ENCODE data around the gene HIPK2. TPM values are rescaled to one million over a fixed set of nuclear protein-coding genes. Genes with fewer than 3 reads are reported as not detected.
A peak's percentile ranks its signal among the peaks of the same experiment; 100 is the strongest.

The HIPK2 gene
- total and polyA plus RNA-seq, 7 donors, result 18.1 to 166 (median 78.5) TPM

- Histone ChIP-seq H3K4me3 (peak overlapping the region; percentile 91), H3K4me1 (peaks cover 33% of the 10 kb centered on the region), H3K27me3 (ENCODE audit: insufficient read depth in 3 of 3, low read length in 2 of 3) (no peaks in the 10 kb centered on the region), H3K9me3 (no peaks in the 10 kb centered on the region), H3K36me3 (ENCODE audit: insufficient read depth in 1 of 2, low read depth in 1 of 2) (peaks cover 0 to 11% of the 10 kb centered on the region in 2 donors), H3K27ac (peak overlapping the region; percentile 93)
- ATAC-seq (peak in 3 of 4 donors; percentile 11 to 16 (median 13)), DNase-seq (peak; percentile 51 to 69)
- intact Hi-C loops (cut with DNase I), result loop anchor here (5.0 to 10.0 kb wide), 4 partner anchors 35 to 227 kb away; no protein-coding TSS in a partner anchor
- 0 to 1% (median 0%) methylated on average over 39 to 101 of the region's 102 CpGs for WGBS, 3 donors
- TF ChIP-seq CTCF (IDR thresholded peaks at IDR 0.05), result no peak
These were observed 486 bp downstream of the HIPK2 start for GRCh38 chr7:139777133-139777891.

GRCh38 chr7:139776486-139777132 lies 1.2 kb downstream of the HIPK2 start:
- no peak for TF ChIP-seq CTCF (IDR thresholded peaks at IDR 0.05)
- peak overlapping the region; percentile 91 for H3K4me3 ChIP-seq
- H3K27ac ChIP-seq, result peak overlapping the region; percentile 93
- H3K36me3 ChIP-seq (ENCODE audit: insufficient read depth in 1 of 2, low read depth in 1 of 2), result peaks cover 0 to 11% of the 10 kb centered on the region in 2 donors
- 0 to 1% (median 1%) methylated on average over 26 of the region's 26 CpGs for WGBS, 3 donors
- no peak for DNase-seq
- intact Hi-C loops (cut with DNase I), result loop anchor here (5.0 to 10.0 kb wide), 4 partner anchors 34 to 228 kb away; no protein-coding TSS in a partner anchor
- ATAC-seq, result peak in 3 of 4 donors; percentile 7 to 49 (median 16)
- H3K9me3 ChIP-seq, result no peaks in the 10 kb centered on the region
- peaks cover 39% of the 10 kb centered on the region for H3K4me1 ChIP-seq
- no peaks in the 10 kb centered on the region for H3K27me3 ChIP-seq (ENCODE audit: insufficient read depth in 3 of 3, low read length in 2 of 3)

- Histone ChIP-seq H3K36me3 (ENCODE audit: insufficient read depth in 1 of 2, low read depth in 1 of 2) (peaks cover 0 to 11% of the 10 kb centered on the region in 2 donors), H3K27ac (peak overlapping the region; percentile 93), H3K4me3 (peak overlapping the region; percentile 91), H3K4me1 (peaks cover 46% of the 10 kb centered on the region), H3K9me3 (no peaks in the 10 kb centered on the region), H3K27me3 (ENCODE audit: insufficient read depth in 3 of 3, low read length in 2 of 3) (no peaks in the 10 kb centered on the region)
- WGBS, 3 donors, result 0 to 2% (median 1%) methylated on average over 11 of the region's 11 CpGs
- DNase-seq, result peak; percentile 45 to 64
- peak; percentile 72 for TF ChIP-seq CTCF (IDR thresholded peaks at IDR 0.05)
- intact Hi-C loops (cut with DNase I), result loop anchor here (2.0 to 10.0 kb wide), 5 partner anchors 34 to 229 kb away; no protein-coding TSS in a partner anchor
- ATAC-seq, result peak; percentile 63 to 80 (median 72)
These were observed 1.9 kb downstream of the HIPK2 start for GRCh38 chr7:139775829-139776266.

GRCh38 chr7:139774376-139774775 lies 3.4 kb downstream of the HIPK2 start:
- H3K9me3 ChIP-seq, result no peaks in the 10 kb centered on the region
- no peaks in the 10 kb centered on the region for H3K27me3 ChIP-seq (ENCODE audit: insufficient read depth in 3 of 3, low read length in 2 of 3)
- H3K36me3 ChIP-seq (ENCODE audit: insufficient read depth in 1 of 2, low read depth in 1 of 2), result peaks cover 0 to 23% of the 10 kb centered on the region in 2 donors
- ATAC-seq (peak; percentile 17 to 38 (median 26)), DNase-seq (no peak)
- no peak for TF ChIP-seq CTCF (IDR thresholded peaks at IDR 0.05)
- intact Hi-C loops (cut with DNase I), result loop anchor here (2.0 to 10.0 kb wide), 2 partner anchors 128 to 230 kb away; no protein-coding TSS in a partner anchor
- H3K27ac ChIP-seq, result peak overlapping the region; percentile 93
- peaks cover 57% of the 10 kb centered on the region for H3K4me1 ChIP-seq
- H3K4me3 ChIP-seq, result peak overlapping the region; percentile 91
- 59 to 74% (median 72%) methylated on average over 1 of the region's 1 CpG for WGBS, 3 donors

All from psoas muscle (tissue), 8 donors.